CD8-positive, alpha-beta memory T cell (primary cell): ENCODE results near the gene FAM47E. TPM values are rescaled to one million over a fixed set of nuclear protein-coding genes. Genes with fewer than 3 reads are reported as not detected.

Source experiments
- CTCF ChIA-PET: fragments of 350-600 bp; sonication (Branson Sonifier 250); formaldehyde crosslinking; loops from one replicate; lab custom pipeline; 2021; ENCODE audit warnings: antibody characterized with exemption; lab: Charles Lee
- POLR2A ChIA-PET: fragments of 350-600 bp; sonication (Branson Sonifier 250); formaldehyde crosslinking; loops from one replicate; lab custom pipeline; 2021; ENCODE audit warnings: antibody characterized with exemption; lab: Charles Lee
- DNase-seq, 5 donors: peaks; one replicate each; pipeline versions ENCODE4 v3.0.0 to v3.0.0-alpha.2; 2020 to 2022; ENCODE audit warnings: mixed read lengths in 1 of 5
- H3K27ac ChIP-seq: one replicate; pipeline ENCODE4 v1.7.0; 2013; ENCODE audit warnings: low read depth, mild to moderate bottlenecking, low read length, moderate library complexity
- H3K27me3 ChIP-seq: 2 replicates; pipeline ENCODE4 v1.7.0; 2013; ENCODE audit warnings: low read length, mild to moderate bottlenecking; ENCODE audit not compliant: insufficient read depth, poor library complexity, severe bottlenecking
- H3K36me3 ChIP-seq: 2 replicates; pipeline ENCODE4 v1.7.0; 2013; ENCODE audit warnings: mild to moderate bottlenecking, low read length, moderate library complexity; ENCODE audit not compliant: insufficient read depth
- H3K4me1 ChIP-seq: 2 replicates; pipeline ENCODE4 v1.7.0; 2013; ENCODE audit warnings: mild to moderate bottlenecking, low read length, moderate library complexity; ENCODE audit not compliant: insufficient read depth
- H3K4me3 ChIP-seq: 2 replicates; pipeline ENCODE4 v1.7.0; 2013; ENCODE audit warnings: mild to moderate bottlenecking, low read length
- H3K9me3 ChIP-seq: 2 replicates; pipeline ENCODE4 v1.7.0; 2013; ENCODE audit warnings: mild to moderate bottlenecking, low read length
- H3K27ac Mint-ChIP-seq, 8 donors: one replicate each; pipeline ENCODE4 v1.8.0; 2020 to 2021; ENCODE audit warnings: mixed read lengths in 8 of 8, mild to moderate bottlenecking in 6 of 8, inconsistent platforms in 3 of 8, moderate library complexity in 3 of 8
- H3K27me3 Mint-ChIP-seq, 2 donors: one replicate each; pipeline ENCODE4 v1.8.0; 2020 to 2021; ENCODE audit warnings: mixed read lengths in 2 of 2, mild to moderate bottlenecking in 1 of 2, moderate library complexity in 1 of 2
- H3K36me3 Mint-ChIP-seq, 3 donors: one replicate each; pipeline ENCODE4 v1.8.0; 2020 to 2021; ENCODE audit warnings: mixed read lengths in 3 of 3, inconsistent platforms in 1 of 3, mild to moderate bottlenecking in 1 of 3
- H3K4me1 Mint-ChIP-seq, 3 donors: one replicate each; pipeline ENCODE4 v1.8.0; 2020 to 2021; ENCODE audit warnings: mixed read lengths in 3 of 3, inconsistent platforms in 1 of 3, mild to moderate bottlenecking in 1 of 3
- H3K4me3 Mint-ChIP-seq, 7 donors: one replicate each; pipeline ENCODE4 v1.8.0; 2020 to 2021; ENCODE audit warnings: mixed read lengths in 7 of 7, mild to moderate bottlenecking in 6 of 7, moderate library complexity in 4 of 7, inconsistent platforms in 2 of 7
- H3K9me3 Mint-ChIP-seq, 5 donors: one replicate each; pipeline ENCODE4 v1.8.0; 2020 to 2022; ENCODE audit warnings: mixed read lengths in 5 of 5, mild to moderate bottlenecking in 3 of 5, moderate library complexity in 2 of 5, inconsistent platforms in 1 of 5
- polyA plus RNA-seq: library from polyadenylated mRNA; unstranded; fragments of 300-500 nt; fragmentation: Illumina TruSeq; gene quantifications from one replicate; pipeline ENCODE4 v1.2.3, GENCODE V29; 2021
- total RNA-seq, 2 experiments: library from RNA; stranded (reverse); gene quantifications; one replicate each; pipeline ENCODE4 v1.2.3, GENCODE V29; 2021

Gene FAM47E
- total and polyA plus RNA-seq, 3 experiments from 2014 or later: not detected

- Histone ChIP-seq H3K36me3 (no peaks in the 10 kb centered on the region), H3K27me3 (peaks cover 7% of the 10 kb centered on the region), H3K9me3 (no peaks in the 10 kb centered on the region), H3K27ac (no peak overlapping the region), H3K4me3 (no peak overlapping the region), H3K4me1 (no peaks in the 10 kb centered on the region)
- Mint-ChIP-seq H3K36me3 (no peaks in the 10 kb centered on the region), H3K4me3 (no peak overlapping the region), H3K4me1 (no peaks in the 10 kb centered on the region), H3K27me3 (peaks cover 10 to 69% of the 10 kb centered on the region in 2 donors), H3K9me3 (no peaks in the 10 kb centered on the region), H3K27ac (no peak overlapping the region)
- ChIA-PET POLR2A (no interaction called here), CTCF (no interaction called here)
- DNase-seq: no peak
Observed at GRCh38 chr4:76256968-76257367, 5.4 kb downstream of the FAM47E start.

- H3K4me1 Mint-ChIP-seq: no peaks in the 10 kb centered on the region
- DNase-seq: no peak
- Histone ChIP-seq H3K27ac (no peak overlapping the region), H3K4me3 (no peak overlapping the region), H3K9me3 (no peaks in the 10 kb centered on the region), H3K27me3 (no peaks in the 10 kb centered on the region), H3K4me1 (no peaks in the 10 kb centered on the region), H3K36me3 (no peaks in the 10 kb centered on the region)
- no peaks in the 10 kb centered on the region for H3K9me3 Mint-ChIP-seq
- peaks cover 7 to 61% of the 10 kb centered on the region in 2 donors for H3K27me3 Mint-ChIP-seq
- POLR2A ChIA-PET: no interaction called here
- no peaks in the 10 kb centered on the region for H3K36me3 Mint-ChIP-seq
- CTCF ChIA-PET: no interaction called here
- H3K27ac Mint-ChIP-seq: no peak overlapping the region
- no peak overlapping the region for H3K4me3 Mint-ChIP-seq
Observed at GRCh38 chr4:76257824-76258223, 6.3 kb downstream of the FAM47E start.

DNA sequence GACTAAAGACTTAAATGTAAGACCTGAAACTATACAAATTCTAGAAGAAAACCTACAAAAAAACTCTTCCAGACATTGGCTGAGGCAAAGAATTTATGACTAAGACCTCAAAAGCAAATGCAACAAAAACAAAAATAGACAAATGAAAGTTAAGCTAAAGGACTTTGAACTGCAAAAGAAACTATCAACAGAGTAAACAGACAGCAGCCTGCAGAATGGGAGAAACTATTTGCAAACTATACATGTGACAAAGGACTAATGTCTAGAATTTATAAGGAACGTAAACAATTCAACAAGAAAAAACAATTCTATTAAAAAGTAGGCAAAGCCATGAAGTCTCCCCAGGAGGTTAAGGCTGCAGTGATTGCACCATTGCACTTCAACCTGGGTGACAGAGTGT is 9.1 kb downstream of the FAM47E start:
- no peak overlapping the region for H3K27ac ChIP-seq
- no peak for DNase-seq
- H3K9me3 ChIP-seq: no peaks in the 10 kb centered on the region
- Mint-ChIP-seq H3K27me3 (peaks cover 0 to 43% of the 10 kb centered on the region in 2 donors), H3K4me1 (no peaks in the 10 kb centered on the region), H3K36me3 (no peaks in the 10 kb centered on the region), H3K27ac (no peak overlapping the region), H3K4me3 (no peak overlapping the region), H3K9me3 (no peaks in the 10 kb centered on the region)
- no peaks in the 10 kb centered on the region for H3K4me1 ChIP-seq
- no peaks in the 10 kb centered on the region for H3K36me3 ChIP-seq
- ChIA-PET POLR2A (interaction anchor here (0.6 kb wide), 1 partner anchor 30 kb away, joined by 3 read pairs; no protein-coding TSS in a partner anchor), CTCF (no interaction called here)
- no peaks in the 10 kb centered on the region for H3K27me3 ChIP-seq
- H3K4me3 ChIP-seq: no peak overlapping the region

DNA sequence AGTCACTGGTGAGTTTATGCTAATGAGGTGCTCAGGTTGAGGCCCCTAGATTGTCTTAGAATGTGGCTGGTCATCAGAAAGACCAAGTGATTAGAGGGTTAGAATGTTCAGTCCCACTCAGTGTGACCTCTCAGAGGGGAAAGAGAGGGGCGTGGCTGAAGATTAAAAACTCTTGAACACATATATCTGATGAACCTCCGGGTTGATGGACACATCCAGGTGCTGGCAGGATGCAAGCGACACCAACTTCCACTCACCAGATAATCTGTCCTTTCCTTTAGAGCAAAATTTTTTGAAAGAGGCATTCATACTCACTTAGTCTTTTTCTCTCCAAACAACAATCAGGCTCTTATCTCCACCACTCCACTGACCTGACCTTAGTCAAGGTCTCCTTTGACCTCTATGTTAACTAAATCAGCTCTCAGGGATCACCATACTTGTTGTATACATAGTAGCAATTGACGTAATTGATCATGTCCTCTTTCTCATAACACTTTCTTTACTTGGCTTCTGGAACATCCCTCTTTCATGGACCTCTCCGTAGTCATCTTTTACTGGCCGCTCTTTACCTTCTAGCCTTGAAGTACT is 14.2 kb downstream of the FAM47E start:
- Mint-ChIP-seq H3K27ac (no peak overlapping the region), H3K4me3 (no peak overlapping the region), H3K36me3 (no peaks in the 10 kb centered on the region), H3K9me3 (no peaks in the 10 kb centered on the region), H3K27me3 (peaks cover 0 to 13% of the 10 kb centered on the region in 2 donors), H3K4me1 (no peaks in the 10 kb centered on the region)
- Histone ChIP-seq H3K36me3 (no peaks in the 10 kb centered on the region), H3K4me3 (no peak overlapping the region), H3K27me3 (no peaks in the 10 kb centered on the region), H3K27ac (no peak overlapping the region), H3K9me3 (no peaks in the 10 kb centered on the region), H3K4me1 (no peaks in the 10 kb centered on the region)
- ChIA-PET CTCF (no interaction called here), POLR2A (no interaction called here)
- no peak for DNase-seq

DNA sequence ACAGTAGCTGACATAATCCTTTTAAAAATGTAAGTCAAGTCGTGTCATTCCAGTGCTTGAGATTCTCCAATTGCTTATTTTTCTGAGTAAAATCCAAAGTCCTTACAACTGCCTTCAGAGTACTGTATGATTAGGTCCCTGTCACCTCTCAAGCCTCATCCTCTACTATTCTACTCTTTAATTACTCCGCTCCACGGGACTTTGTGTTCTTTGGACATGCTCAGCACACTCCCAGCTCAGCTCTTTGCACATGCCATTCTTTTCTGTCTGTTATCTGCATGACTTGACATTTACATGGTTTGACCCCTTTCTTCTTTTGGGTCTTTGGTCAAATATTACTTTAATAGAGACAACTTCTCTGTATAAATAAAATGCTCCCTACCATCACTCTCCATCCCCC is 15.1 kb downstream of the FAM47E start:
- no peaks in the 10 kb centered on the region for H3K27me3 ChIP-seq
- no peak overlapping the region for H3K4me3 ChIP-seq
- no peak for DNase-seq
- no peak overlapping the region for H3K27ac ChIP-seq
- no peaks in the 10 kb centered on the region for H3K4me1 ChIP-seq
- Mint-ChIP-seq H3K27me3 (peaks cover 0 to 6% of the 10 kb centered on the region in 2 donors), H3K9me3 (no peaks in the 10 kb centered on the region), H3K4me1 (no peaks in the 10 kb centered on the region), H3K4me3 (no peak overlapping the region), H3K27ac (no peak overlapping the region), H3K36me3 (no peaks in the 10 kb centered on the region)
- ChIA-PET POLR2A (no interaction called here), CTCF (no interaction called here)
- H3K36me3 ChIP-seq: no peaks in the 10 kb centered on the region
- H3K9me3 ChIP-seq: no peaks in the 10 kb centered on the region

- no peaks in the 10 kb centered on the region for H3K36me3 ChIP-seq
- no peaks in the 10 kb centered on the region for H3K36me3 Mint-ChIP-seq
- peaks cover 0 to 12% of the 10 kb centered on the region in 2 donors for H3K27me3 Mint-ChIP-seq
- no peak for DNase-seq
- no peaks in the 10 kb centered on the region for H3K4me1 Mint-ChIP-seq
- ChIA-PET POLR2A (no interaction called here), CTCF (no interaction called here)
- H3K4me1 ChIP-seq: no peaks in the 10 kb centered on the region
- no peaks in the 10 kb centered on the region for H3K9me3 ChIP-seq
- no peak overlapping the region for H3K27ac Mint-ChIP-seq
- H3K27ac ChIP-seq: no peak overlapping the region
- no peak overlapping the region for H3K4me3 Mint-ChIP-seq
- no peaks in the 10 kb centered on the region for H3K27me3 ChIP-seq
- no peak overlapping the region for H3K4me3 ChIP-seq
- no peaks in the 10 kb centered on the region for H3K9me3 Mint-ChIP-seq
Observed at GRCh38 chr4:76267811-76268210, 16.3 kb downstream of the FAM47E start.

DNA sequence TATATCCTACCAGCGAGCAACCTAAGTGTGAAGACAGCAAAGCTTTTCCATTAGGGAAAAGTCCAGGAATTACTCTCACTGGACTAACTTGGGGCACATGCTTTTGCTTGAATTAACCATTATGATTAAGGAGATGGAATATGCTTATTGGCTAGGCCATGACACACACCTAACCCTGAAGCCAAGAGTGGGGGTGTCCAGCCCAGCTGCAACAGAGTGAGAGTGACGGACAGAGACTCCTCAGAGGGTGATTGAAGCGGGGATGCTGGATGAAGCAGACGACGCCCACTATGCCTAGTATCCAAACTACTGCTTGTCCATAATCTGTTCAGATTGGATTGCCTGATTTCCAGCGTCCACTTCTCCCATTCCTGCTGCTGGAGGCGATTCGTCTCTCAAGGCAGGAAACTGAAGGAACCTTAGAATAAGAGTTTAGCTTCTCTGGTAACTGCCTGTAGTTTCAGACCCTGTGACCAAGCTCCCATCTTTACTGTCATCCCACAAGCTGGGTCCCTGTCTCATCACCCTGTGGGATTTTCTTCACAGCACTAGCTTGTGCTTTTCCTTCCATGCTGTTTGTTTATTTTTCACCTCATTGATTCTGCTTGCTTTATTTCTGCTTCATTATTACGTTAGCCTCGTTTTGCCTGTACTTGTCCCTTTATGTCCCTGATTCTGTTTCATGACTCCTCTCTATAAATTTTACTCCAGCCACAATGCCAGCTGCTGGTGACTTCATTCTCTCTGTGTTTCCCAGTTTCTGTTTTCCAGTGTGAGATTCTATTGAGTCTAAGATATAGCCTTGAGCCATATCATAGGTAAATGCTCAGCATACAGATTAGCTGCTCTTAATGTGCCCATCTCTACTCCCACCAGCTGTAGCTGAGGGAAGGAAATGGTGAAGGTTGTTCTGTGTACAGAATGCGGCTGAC is 19.0 kb downstream of the FAM47E start:
- Mint-ChIP-seq H3K27me3 (peaks cover 3 to 9% of the 10 kb centered on the region in 2 donors), H3K36me3 (no peaks in the 10 kb centered on the region), H3K4me1 (no peaks in the 10 kb centered on the region), H3K27ac (no peak overlapping the region), H3K9me3 (no peaks in the 10 kb centered on the region), H3K4me3 (no peak overlapping the region)
- DNase-seq: no peak
- Histone ChIP-seq H3K9me3 (no peaks in the 10 kb centered on the region), H3K4me3 (no peak overlapping the region), H3K36me3 (no peaks in the 10 kb centered on the region), H3K27ac (no peak overlapping the region), H3K4me1 (no peaks in the 10 kb centered on the region), H3K27me3 (no peaks in the 10 kb centered on the region)
- CTCF ChIA-PET: interaction anchor here (0.9 kb wide), 1 partner anchor 91 kb away, joined by 3 read pairs; no protein-coding TSS in a partner anchor
- POLR2A ChIA-PET: no interaction called here

GRCh38 chr4:76271248-76271647 is 19.7 kb downstream of the FAM47E start:
- H3K27ac Mint-ChIP-seq: no peak overlapping the region
- Histone ChIP-seq H3K4me3 (no peak overlapping the region), H3K27ac (no peak overlapping the region), H3K27me3 (no peaks in the 10 kb centered on the region), H3K36me3 (no peaks in the 10 kb centered on the region), H3K4me1 (no peaks in the 10 kb centered on the region), H3K9me3 (no peaks in the 10 kb centered on the region)
- peaks cover 5 to 16% of the 10 kb centered on the region in 2 donors for H3K27me3 Mint-ChIP-seq
- peaks cover 0 to 2% (median 0%) of the 10 kb centered on the region in 3 donors for H3K4me1 Mint-ChIP-seq
- peaks cover 0 to 3% (median 0%) of the 10 kb centered on the region in 3 donors for H3K36me3 Mint-ChIP-seq
- no peaks in the 10 kb centered on the region for H3K9me3 Mint-ChIP-seq
- ChIA-PET CTCF (interaction anchor here (0.9 kb wide), 1 partner anchor 92 kb away, joined by 3 read pairs; no protein-coding TSS in a partner anchor), POLR2A (no interaction called here)
- H3K4me3 Mint-ChIP-seq: no peak overlapping the region
- no peak for DNase-seq
